ENCODE data around the gene CCT3. TPM values are rescaled to one million over a fixed set of nuclear protein-coding genes. Genes with fewer than 3 reads are reported as not detected.

CCT3 gene
- total RNA-seq, 1 donor from 2014 or later: 173 TPM

DNA sequence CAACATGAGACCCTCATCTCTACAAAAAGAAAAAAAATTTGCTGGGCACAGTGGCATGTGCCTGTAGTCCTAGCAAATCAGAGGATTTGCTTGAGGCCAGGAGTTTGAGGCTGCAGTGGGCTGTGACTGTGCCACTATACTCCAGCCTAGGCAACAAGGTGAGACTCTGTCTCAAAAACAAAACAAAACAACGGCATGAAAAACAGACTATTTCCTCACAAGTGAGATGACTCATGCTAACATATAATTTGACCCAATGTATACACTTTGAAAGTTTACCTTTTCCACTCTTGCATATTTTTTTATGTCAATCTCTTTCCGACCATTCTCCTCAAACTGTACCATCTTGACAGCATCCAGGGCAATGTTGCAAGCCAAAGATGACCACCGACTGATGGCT is 17.5 kb downstream of the CCT3 start:
- DNase-seq: no peak

DNA sequence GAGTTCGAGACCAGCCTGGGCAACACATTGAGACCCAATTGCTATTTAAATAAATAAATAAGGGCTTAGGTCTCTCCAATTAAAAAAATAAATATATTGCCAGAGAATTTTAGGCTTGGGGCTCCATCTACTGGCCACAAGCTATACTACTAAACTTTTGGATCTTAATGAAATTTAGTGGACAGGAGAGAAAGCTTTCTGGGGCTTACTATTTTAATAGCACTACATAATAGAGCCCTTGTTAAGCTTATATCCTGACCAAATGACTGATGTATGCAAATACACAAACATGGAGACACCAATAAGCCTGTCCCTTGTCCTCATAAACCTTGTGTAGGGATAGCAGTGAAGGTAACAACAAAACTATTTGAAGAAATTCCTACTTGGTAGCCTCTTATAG is 18.4 kb downstream of the CCT3 start:
- DNase-seq: no peak

DNA sequence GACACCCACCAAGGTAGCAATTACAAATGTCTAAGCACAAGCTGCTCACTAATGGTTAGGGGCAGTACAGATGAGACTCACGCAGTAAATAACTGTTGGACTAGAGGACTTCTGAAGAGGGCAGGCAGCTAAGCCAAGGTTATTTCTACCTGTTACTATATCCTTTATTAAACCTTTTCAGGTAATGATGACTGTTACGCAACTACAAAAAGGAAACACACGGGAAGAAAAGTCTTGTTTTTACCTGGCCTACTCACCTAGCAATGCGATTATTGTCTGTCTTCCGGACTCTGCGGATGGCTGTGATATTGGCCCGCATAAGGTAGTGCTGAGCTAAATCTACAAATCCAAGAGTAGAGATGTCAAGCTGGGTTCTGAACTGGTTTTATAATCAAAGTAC is 21.2 kb downstream of the CCT3 start:
- no peak for DNase-seq

DNA sequence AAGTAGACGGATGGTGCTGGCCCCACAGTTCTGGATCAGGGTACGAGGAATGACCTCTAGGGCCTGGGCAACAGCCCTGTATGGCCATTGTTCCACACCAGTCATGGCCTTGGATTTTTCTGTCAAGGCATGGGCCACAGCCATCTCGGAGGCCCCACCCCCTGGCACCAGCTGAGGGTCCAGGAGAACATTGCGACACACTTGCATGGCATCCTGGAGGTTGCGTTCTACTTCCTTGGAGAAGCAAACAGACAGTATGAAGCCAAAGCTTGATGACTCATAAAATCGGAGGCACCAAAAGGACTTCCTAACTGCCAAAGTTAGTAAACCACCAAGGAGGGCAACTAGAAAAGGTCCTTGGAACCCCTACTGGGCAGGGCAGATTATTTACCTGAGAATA is 27.1 kb downstream of the CCT3 start:
- no peak for DNase-seq

DNA sequence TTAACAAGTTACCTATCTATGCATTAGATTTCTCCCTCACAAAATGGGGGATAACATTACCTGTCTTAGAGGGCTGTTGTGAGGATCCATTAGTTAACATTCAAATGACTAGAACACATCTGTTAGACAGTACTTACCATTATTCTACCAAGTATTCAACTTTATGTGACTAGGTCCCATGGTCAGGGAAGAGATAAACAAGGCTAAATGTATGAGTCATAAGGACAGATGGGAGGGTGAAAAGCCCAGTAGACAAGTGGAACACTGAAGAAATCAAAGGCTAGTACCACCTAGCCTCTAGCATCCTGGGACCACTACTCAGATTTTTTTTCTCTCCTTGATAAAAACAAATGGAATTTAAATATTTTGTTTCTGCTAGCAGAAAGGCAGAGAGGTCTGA is 30.0 kb downstream of the CCT3 start:
- no peak for DNase-seq

DNA sequence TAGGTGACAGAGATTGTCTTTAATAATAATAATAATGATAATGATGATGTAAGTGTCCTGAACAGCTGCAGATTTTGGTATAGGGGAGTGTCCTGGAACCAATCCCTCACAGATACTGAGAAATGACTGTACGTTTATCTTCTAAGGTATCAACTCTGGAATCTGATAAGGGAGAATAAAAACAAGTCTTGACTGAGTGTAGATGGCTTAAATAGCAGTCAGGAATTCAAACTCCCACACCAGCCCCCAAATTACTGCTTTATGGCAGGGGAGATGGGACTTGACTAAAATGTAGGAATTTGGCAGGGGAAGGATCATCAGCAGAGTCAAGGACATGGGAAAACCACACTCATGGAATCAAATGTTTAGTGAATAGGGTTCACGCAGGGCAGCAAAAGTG is 32.9 kb downstream of the CCT3 start:
- no peak for DNase-seq

DNA sequence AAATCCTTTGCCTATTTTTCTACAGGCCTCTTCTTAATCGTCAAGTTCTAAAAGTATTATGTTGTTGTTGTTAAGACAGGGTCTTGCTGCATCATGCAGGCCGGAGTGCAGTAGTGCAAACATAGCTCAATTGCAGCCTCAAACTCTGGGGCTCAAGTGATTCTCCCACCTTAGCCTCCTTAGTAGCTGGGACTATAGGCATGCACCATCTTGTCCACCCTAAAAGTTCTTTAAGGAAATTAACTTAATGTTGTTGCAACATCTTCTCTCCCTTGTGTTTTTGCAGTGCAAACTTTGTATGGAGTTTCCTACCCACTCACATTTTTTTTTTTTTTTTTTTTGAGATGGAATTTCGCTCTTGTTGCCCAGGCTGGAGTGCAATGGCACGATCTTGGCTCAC is 34.9 kb downstream of the CCT3 start:
- no peak for DNase-seq

DNA sequence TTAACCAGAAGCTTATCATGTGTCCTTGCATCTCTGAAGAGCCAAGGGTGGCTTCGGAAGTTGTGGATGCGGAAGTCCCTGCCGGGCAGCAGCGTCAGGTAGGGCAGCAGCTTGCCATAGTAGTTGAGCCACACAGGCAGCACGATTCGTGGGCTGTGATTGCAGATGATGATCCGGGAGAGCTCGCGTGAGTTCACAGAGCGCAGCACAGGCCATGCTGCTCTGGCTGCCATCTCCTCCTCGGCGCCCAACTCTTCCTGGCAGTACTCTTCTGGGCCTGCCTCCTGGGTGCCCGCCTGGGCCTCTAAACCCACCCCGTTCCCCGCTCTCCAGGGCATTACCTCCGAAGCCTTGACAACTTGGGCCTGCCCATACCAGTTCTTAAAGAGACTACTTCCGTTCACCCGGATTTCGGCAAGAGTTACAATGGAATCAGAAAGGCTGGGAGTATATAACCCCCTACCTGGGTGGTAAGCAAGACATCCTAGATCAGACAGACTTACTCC is 39.2 kb downstream of the CCT3 start, which contains the start of gene VHLL:
Gene VHLL (minus strand): TSS at position 456 of the 506 bp plus-strand sequence. CDS start 118 bp downstream, at position 338.
- DNase-seq: no peak

DNA sequence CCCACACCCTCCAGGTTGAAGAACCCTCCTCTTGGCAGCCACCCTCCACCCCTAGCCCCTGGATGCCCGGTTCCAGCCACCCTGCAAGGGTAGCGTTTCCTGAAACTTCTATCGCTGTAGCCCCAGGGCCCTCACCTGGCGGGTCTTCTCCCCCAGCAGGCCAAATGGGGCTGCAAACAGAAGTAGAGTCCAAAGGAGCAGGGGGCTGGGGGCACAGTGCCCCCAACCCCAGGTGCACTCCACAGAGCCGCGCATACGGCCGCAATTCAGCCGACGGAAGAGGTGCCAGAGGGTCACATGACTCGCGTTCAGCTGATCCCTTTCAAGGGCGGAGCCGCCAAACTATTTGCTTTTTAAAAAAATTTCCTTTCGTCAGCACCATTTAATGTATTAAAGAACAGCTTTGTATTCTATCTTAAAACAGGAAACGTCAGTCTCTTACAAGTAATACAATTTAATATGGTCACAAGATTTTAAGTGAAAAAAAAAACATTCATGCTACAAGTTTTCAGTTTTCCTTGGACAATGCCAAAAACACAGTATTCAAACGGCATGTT is 42.6 kb downstream of the CCT3 start, which contains the start of gene GLMP:
Gene GLMP (minus strand): TSS at position 289 of the 557 bp plus-strand sequence. CDS start 34 bp downstream, at position 255.
- peak; percentile 70 for DNase-seq

DNA sequence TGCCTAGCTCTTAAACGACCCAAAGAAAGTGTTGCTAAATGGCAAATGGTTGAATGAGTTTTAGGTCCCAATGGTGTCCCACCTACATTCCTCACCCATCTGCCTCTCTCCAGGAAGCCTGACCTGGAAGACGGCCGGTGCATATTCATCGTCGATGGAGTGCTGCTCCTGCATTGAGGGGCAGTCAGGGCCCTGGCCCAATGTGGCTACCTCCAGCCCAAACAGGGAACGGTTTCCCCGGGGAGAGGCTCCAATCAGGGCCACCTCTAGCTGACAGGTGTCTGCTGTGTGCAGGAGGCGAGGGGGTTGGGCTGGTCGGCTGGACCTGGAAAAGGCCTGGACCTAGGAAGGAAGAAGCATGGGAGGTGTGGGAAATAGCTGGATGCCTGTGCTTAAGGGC is 44.2 kb downstream of the CCT3 start:
- no peak for DNase-seq

DNA sequence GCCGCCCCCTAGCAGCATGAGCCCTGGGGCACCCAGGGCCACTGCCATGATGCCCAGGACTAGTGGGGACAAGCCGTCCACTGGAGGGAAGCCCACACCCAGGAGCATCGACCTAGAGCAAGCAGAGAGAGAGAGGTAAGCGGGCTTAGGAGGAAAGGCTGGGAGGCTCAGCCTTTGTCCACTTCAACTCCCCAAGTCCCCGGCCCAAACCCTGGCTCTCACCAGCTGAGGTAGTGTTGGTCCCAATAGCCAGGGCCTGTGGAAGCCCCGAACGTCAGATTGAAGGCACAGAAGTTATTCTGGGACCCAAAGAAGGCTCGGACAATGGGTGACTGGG is 45.0 kb downstream of the CCT3 start:
- DNase-seq: no peak

DNA sequence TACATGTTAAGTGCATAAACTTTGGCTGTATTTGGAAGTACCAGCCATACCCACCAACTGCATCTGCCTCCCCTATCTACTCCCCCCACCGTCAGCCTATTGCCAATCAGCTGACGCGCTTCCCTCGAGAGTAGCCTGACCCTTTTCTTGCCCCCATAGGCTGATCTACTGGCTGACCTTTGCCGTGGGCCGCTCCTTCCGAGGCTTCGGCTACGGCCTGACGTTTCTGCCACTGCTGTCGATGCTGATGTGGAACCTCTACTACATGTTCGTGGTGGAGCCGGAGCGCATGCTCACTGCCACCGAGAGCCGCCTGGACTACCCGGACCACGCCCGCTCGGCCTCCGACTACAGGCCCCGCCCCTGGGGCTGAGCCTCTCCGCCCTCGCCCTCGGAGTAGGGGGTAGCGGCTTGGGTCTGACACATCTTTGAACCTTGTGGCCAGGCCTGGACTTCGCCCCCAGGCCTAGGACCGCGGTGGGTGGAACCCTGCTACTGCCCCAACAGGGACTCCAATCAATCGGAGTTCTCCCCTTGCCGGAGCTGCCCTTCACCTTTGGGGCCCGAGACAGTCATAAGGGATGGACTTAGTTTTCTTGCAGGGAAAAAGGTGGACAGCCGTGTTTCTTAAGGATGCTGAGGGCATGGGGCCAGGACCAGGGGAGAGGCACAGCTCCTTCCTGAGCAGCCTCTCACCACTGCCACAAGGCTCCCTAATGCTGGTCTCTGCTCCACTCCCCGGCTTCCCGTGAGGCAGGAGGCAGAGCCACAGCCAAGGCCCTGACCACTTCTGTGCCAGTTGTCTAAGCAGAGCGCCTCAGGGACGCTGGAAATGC is 46.6 kb downstream of the CCT3 start:
- DNase-seq: peak; percentile 59

DNA sequence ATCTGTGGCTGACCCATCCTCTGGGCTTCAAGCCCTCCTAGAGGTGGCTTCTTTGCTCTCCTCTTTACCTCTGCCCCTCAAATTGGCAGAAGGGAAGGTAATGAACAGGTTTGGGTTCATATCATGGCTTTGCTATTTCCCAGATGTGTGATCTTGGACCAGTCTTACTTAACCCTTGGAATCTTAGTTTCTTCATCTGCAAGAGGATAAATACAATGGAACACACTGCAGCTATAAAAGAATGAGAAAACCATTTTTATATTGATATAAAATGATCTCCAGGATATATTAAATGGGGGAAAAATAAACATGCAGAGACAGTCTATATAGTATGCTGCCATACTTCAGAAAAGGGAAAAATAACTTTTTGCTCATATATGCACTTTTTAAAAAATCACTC is 48.2 kb downstream of the CCT3 start:
- DNase-seq: no peak

DNA sequence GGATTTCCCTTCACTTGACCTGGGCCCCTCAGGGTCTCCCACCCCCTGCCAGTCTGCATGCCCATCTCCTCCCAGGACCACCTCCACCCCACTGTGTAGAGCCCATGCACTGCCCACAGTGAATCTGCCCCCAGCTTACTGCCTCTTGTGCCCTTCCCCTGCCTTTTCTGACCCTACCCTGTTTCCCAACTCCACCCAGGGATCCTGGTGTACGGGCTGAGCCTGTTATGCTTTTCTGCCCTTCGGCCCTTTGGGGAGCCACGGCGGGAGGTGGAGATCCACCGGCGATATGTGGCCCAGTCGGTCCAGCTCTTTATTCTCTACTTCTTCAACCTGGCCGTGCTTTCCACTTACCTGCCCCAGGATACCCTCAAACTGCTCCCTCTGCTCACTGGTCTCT is 52.0 kb downstream of the CCT3 start:
- no peak for DNase-seq

DNA sequence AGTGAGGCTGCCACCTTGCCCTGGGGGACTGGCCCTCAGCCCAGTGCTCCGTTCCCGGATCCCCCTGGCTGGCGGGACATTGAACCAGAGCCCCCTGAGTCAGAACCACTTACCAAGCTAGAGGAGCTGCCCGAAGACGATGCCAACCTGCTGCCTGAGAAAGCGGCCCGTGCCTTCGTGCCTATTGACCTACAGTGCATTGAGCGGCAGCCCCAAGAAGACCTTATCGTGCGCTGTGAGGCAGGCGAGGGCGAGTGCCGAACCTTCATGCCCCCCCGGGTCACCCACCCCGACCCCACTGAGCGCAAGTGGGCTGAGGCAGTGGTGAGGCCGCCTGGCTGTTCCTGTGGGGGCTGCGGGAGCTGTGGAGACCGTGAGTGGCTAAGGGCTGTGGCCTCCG is 52.7 kb downstream of the CCT3 start:
- DNase-seq: no peak

DNA sequence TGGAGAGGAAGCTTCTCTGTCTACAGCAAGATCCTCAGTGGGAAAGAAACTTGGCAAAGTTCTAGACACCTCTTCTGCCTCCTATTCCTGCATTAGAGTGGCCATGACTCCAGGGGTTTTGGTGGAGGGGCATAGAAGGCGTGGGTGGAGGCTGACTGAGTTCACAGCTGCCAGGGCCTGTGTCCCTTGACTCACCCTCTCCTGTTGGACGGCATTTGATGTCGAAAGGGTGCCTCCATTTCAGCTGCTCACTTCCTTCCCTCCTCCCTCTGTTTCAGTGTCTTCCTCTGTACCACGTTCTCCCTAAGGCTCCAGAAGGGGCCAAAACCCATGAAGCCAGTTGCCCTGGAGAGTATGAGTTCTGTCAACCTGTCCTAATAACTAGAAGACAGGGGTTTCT is 53.3 kb downstream of the CCT3 start:
- no peak for DNase-seq

DNA sequence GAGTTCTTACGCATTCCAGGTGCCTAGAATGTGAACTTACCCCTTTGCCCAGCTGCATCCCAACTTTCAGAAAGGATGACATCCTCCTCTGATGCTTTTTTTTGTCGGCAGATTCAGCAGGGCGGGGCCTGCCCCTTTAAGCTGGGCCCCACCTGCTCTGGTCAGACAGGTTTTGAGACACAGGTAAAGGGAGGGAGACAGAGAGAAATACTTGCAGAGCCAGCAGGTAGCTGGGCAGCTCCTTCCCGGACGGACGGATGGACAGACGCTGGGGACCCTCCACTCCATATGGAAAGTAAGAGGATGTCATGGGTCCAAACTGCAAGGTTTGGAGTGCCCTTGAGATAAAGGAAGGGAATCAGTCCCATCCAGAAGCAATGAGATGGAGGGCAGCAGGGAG is 54.0 kb downstream of the CCT3 start, which contains the start of gene TMEM79:
Gene TMEM79 (plus strand): TSS at position 214 of the 400 bp plus-strand sequence. CDS start 902 bp downstream, outside the sequence.
- no peak for DNase-seq

DNA sequence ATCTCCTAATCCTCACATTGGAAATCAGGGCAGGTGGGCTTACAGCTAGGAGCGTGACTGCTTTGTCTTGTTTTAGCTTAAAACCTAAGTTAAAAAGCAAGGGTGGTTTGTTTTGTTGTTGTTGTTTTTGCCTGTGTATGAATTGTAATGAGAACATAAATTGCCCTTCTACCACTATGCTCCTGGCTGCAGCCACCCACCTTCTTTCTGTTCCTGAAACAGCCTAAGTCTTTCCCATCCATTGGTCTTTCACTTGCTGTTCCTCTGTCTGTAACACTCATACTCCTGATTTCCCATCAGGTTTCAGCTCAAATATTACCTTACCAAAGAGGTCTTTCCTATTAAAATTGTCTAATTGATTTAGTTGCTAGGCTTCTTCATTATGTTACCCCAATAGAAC is 54.6 kb downstream of the CCT3 start:
- DNase-seq: no peak

DNA sequence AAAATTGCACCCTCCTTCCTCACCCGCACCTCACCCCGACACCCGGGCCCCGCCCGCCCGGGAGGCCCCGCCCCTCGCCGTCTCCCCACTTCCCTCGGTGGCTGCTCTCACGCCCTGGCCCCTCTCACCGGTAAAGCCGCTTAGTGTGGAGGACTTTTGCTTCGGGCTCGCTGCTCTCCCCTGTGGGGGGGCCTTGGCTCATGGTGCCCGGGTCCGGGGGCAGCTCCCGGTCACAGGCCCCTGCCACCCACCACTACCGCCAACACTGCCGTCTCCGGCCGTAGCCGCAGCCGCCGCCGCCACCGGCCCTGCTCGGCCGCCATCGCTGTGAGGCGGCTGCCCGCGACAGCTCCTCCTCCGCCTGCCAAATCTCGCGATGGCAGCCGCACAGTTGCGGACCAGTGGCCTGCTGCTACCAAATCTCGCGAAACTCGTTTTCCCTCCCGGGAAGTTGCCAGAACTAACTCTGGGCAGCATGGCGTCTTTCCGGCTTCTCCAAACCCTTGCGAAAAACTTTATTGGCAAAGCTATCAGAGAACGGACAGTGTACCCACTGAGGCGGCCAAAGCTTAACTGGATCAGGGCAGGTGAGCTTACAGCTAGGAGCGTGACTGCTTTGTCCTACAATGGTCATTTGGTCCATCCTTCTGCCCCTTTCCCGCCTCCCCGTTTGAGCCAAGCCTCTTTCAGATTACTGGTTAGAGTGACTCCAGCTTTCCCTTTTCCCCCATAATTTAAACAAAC is 55.4 kb downstream of the CCT3 start, which contains the start of gene SMG5:
Gene SMG5 (minus strand): TSS at position 347 of the 744 bp plus-strand sequence. CDS start 145 bp downstream, at position 202.
- DNase-seq: peak; percentile 98

DNA sequence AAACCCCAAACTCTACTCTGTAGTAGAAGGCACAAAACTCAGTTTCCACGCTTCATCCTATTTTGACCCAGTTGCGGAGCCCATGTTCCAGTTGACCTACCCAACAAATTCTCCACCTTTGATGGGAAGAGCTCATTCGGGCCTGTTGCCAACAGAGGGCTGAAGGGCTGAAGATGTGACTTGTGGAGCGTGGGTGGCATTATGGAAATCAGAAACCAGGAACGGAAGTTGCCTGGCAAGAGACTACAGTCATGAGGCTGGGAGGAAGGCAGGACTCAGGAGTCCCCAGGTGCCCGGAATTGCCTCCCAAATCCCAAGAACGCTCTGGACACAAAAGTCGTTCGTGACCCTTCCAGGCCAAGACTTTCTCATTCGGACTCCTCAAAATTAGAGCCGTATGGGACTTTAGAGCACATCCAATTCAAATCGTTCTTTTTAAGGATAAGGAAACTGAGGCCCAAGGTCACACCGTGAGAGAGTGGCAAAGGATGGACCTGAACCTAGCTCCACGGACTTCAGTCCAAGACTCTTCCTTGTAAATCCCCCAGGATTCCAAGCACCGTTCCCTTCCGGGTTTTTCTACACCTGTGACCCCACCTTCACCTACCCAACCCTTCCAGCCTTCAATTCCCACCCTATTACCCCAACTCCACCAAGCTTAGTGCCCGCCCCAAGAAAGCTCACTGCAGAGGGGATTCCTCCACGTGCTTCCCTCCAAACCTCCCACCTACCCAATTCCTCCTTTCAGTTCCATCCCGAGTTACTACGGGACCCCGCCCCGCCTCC is 56.2 kb downstream of the CCT3 start:
- no peak for DNase-seq

DNA sequence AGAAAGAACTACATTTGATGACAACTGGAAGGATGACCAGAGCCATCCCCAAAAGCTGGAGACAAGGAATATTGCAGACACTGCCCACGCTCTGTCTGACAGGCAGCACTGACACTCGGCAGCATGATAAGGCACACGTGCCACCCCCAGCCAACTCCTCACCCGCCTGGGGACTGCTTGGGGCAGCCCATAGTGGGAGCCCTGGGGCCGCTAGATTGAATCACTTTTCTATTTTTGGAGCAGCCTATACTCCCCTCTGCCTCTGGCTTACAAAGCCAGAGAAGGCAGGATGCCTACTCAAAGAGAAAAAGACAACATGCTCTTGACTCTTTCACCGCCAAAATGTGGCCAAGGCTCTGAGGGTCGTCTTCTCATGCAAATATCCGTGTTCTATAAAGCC is 56.8 kb downstream of the CCT3 start:
- no peak for DNase-seq

DNA sequence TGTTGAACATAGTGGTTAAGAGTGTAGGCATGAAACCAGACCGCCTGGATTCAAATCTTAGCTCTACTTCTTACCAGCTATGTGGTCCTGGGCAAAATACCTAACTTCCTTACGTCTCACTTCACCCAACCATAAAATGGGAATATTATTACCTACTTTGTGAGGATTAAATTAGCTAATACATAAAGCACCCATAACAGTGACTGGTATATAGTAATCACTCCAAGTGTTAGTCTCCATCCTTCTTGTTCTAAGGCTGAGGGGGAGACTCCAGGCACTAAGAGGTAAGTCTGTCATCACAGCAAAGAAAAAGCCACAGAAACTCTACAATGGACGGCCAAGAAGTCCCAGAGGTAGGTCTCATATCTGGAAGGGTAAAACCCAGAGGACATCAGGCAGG is 58.3 kb downstream of the CCT3 start:
- no peak for DNase-seq
